SK-MEL-5 (cell line): ENCODE data around the gene NUDT3. TPM values are rescaled to one million over a fixed set of nuclear protein-coding genes. Genes with fewer than 3 reads are reported as not detected.
A peak's percentile ranks its signal among the peaks of the same experiment; 100 is the strongest.
"Not testable (repeated sequence)": the region's sequence is repeated elsewhere in the genome, so short reads cannot be mapped to it uniquely, and the experiment has no call there.

Source experiments
- DNase-seq: peaks from one replicate; pipeline ENCODE4 v3.0.0-alpha.2; 2016; ENCODE audit warnings: low read depth, low spot score
- in situ Hi-C: cut with HindIII; loops from 2 replicates; pipeline ENCODE4 v1.10.0; 2016; ENCODE audit warnings: low sequenced_read_pairs, high pct_unique_total_duplicates, low pct_unique_long_range_greater_than_20kb
- total RNA-seq: library from RNA; depleted of rRNA; stranded (reverse); fragments of >200 nt; shearing (Covaris generic); gene quantifications from 2 replicates; pipeline ENCODE4 v1.2.3, GENCODE V29; 2014

NUDT3 gene
- total RNA-seq, 1 experiment from 2014 or later, result 34.6 TPM

DNA sequence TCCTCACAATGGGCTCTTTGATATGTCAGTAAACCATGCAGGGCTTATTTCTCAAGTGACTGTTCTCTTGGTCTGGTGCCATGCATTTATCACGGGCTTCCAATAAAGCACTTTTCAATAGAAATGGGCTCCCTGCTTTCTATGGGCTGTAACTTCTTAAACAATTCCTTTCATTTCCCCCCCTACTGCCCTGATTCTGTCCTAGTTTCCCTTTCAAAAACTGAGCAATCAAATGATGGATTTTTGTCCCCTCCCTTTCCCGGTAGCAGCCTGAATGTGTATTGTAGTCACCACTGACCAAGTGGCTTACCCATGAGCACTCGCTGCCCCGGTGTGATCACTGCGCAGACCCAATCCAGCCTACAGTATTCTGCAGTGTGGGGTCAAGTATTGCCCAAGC is 19.5 kb upstream of the NUDT3 start:
- in situ Hi-C loops, result no loop called here
- peak; percentile 97 for DNase-seq

DNA sequence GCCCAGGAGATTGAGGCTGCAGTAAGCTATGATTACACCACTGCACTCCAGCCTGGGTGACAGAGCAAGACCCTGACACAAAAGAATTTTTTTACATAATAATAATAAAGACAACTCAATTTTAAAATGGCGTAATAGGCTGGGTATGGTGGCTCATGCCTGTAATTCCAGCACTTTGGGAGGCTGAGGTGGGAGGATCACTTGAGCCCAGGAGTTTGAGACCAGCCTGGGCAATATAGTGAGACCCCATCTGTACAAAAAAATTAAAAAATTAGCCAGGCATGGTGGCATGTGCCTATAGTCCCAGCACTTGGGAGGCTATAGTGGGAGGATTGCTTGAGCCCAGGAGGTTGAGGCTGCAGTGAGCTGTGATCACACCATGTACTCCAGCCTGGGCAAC is 15.4 kb upstream of the NUDT3 start:
- DNase-seq, in situ Hi-C loops: not testable (repeated sequence)

DNA sequence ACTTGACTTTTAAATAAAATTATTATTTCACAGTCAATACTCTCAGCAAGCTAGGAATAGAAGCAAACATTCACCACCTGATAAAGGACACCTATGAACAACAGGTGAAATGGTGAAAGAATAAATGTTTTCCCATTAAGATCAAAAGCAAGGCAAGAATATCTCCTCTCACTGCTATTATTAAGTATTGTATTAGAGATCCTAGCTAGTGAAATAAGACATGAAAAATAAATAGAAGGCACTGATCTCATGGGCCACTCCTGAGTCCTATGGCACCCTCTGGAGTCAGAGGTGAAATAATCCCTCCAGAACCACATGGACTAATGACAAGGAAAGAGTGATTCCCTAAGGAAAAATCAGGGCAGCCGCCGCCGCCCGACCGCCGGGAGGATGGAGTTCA is 4.0 kb upstream of the NUDT3 start:
- no peak for DNase-seq
- in situ Hi-C loops, result no loop called here

DNA sequence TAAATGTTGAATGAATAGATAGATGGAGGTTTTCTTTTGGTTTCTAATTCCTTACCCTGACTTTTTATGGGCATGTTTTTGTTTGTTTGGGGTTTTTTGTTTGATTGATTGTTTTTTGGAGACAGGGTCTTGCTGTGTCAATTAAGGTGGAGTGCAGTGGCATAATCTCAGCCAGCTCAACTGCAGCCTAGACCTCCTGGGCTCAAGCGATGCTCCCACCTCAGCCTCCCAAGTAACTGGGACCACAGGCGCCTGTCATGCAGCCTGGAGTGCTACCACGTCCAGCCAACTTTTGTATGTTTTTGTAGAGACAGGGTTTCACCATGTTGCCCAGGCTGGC is 1.5 kb upstream of the NUDT3 start:
- DNase-seq, result no peak
- in situ Hi-C loops, result no loop called here

DNA sequence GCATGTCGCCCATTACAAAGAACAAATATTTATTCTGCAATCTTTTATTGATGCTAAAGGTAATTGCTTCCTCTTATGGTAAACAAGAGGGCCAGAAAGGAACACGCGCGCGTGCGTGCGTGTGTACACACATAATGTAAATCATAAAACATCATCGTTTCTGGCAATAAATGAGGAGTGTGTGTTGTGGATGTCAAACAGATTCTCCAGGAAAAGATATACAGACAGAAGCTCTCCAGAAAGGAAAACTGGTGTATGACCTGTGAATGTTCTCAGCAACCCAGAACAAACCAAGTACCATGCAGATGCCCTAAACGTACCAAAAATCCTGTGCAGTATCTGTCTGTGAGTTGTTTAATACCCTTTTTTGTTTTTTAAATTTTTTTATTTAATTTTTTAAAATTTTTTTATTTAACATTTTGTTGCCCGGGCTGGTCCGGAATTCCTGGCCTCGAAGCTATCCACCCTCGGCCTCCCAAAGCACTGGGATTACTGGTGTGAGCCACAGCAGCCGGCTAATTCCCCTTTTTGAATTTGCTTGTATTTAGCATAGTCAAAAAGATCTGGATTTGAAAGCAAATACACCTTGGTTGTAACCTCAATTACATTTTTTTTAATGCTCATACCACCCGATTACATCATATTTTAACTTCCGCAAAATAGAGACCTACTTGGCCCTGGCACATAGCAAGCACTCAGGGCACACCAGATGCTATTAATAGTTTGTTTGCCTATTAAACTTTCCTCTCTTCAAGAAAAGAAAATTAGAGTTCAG is 909 bp upstream of the NUDT3 start:
- no peak for DNase-seq
- in situ Hi-C loops, result no loop called here

DNA sequence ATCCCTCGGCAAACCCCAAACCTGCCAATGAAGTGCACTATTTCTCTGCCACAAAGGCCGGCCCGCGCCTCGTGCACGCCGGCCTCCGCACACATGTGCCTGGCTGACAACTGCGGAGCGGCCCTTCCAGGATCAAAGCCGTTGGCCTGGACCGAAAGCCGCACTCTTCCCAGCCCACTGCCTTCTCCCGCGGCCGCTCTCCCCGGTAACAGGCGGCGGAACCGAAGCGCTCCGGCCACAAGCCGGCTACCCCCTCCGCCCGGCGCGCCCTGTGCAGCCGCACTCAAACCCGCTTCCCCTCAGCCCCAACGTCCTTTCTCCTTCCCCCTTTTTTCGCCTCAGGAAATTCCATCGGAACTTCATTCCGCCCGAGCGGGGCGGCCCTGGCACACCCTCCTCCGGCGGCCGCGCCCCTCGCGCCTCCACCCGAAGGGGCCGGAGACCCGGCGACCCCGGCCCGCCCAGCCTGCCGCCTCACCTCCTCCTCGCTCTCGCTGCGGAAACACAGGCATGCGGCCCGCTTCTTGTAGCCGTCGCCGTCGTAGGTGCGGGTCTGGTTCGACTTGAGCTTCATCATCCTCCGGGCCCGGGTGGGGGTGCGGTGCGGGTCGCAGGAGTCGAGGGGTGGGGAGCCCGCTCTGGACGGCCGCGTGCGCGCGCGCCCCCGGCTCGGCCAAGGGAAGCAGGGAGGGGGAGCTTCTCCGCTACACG is 528 bp downstream of the NUDT3 start:
- DNase-seq, result peak; percentile 58
- in situ Hi-C loops, result no loop called here

DNA sequence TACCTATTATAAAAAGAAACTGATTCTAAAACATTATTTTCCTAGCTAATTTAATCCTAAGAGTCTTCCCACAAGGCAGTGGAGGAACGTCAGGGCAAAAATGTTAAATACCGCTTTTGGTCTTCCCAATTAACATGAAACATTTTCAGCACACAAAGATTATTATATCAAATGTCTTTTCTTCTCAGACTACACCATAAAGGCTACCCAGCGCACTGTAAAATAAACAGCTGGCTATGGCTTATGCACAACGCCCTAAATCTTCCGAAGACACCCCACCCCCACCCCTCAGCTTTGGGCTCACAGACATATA is 1.0 kb downstream of the NUDT3 start:
- DNase-seq, result no peak
- in situ Hi-C loops, result no loop called here

DNA sequence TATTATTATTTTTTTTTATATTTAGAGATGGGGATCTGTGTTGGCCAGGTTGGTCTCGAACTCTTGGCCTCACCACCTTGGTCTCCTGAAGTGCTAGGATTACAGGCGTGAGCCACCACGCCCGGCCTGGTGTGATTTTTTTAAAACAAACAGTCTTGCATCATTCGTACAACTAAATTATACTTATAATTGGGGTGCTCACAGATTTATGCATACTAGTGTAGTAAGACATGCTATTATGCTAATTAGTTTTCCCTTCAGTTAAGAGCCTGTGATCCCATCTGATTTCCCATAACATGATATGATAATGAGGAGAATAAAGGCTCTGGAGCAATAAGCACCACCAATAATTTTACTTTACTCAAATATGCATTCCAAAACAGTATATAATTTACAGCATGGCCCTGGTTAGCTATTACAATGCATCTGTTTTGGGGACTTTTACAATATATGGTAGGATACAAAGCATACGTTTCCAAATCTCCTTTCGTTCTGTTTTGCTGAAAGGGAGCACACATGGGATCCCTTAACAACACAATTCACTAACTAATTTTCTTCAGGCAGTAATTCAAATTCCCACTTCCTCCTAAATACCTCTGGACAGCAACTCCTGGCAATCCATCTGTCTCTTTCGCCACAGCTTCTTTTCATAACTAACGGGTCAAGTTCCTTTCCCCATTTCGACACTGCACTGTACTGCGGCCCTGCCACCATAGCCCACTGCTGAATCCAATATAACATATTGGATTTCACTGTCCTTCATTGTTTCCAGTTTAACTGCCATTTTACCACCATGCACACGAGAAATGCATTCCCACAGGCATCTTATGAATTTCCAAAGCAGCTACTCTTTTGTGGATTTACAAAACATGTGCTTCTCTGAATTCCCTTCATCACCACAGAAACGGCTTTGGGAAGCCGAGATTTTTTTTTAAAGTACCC is 1.7 kb downstream of the NUDT3 start:
- peak; percentile 59 for DNase-seq
- in situ Hi-C loops, result no loop called here

DNA sequence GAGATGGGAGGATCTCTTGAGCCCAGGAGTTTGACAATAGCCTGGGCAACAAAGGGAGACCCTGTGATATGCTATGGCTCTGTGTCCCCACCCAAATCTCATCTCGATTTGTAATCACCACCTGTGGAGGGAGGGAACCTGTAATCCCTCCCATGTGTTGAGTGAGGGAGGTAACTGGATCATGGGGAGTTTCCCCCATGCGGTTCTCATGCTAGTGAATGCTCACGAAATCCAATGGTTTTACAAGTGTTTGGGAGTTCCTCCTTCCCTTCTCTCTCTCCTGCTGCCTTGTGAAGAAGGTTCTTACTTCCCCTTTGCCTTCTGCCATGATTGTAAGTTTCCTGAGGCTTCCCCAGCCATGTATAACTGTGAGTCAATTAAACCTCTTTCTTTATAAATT is 3.4 kb downstream of the NUDT3 start:
- no peak for DNase-seq
- in situ Hi-C loops, result no loop called here

DNA sequence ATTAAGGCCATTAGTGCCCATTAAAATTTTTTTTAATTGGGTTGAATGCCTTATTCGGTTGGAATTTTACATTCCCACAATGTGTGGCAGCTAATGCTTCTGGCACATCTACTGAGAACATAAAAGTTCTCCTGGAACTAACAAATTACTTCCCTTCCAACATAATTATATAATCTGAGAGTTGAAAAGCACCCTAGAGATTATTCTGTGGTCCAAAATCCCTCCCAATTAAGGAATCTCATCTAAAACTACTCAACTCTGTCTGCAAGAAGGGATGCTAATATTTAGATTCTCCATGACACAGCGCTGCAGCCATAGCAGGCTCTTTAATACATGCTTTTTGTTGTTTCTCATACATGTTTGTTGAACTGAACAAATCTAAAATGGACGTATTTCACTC is 4.0 kb downstream of the NUDT3 start:
- DNase-seq, result no peak
- in situ Hi-C loops, result no loop called here

DNA sequence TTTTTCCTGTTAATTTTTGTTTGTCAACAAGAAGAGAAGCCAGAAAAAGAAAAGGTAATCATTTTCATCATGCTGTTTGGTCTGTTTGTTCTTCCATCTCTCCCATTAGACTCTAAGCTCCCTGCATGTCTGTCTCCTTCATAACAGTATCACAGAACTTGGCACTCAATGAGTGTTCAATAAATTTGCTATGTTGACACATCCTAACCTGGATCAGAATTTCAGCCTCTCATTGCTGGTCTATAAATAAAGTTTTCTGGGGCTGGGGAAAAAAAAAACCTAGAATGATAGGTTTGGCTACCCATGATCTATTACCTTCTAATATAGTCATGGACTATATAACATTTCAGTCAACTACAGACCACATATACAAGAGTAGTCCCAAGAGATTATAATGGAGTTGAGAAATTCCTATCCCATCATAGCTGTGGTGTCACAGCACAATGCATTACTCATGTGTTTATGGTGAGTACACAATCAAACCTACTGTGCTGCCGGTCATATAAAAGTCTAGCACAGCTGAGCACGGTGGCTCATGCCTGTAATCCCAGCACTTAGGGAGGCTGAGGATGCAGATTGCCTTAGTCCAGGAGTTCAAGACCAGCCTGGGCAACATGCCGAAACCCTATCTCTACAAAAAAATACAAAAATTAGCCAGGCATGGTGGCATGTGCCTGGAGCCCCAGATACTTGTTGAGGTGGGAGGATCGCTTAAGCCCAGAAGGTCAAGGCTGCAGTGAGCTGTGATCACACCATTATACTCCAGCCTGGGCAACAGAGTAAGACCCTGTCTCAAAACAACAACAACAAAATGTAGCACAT is 5.9 kb downstream of the NUDT3 start:
- in situ Hi-C loops, result no loop called here

DNA sequence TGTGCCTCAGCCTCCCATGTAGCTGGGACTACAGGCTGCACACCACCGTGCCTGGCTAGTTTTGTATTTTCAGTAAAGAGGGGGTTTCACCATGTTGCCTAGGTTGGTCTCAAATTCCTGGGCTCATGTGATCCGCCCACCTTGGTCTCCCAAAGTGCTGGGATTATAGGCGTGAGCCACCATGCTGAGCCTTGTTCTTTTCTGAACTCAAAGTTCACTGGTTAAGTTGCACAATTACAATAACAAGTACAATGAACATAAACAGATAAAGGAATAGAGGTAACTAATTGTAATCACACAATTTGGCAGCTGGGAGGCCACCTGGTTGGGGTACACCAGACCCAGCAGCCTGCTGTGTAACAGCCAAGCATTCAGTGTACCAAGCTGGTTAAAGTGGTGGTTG is 6.7 kb downstream of the NUDT3 start:
- in situ Hi-C loops, result no loop called here
- DNase-seq, result no peak

More for the DNA sequence above, 5.9 kb downstream of the NUDT3 start:
- peak; percentile 93 for DNase-seq

DNA sequence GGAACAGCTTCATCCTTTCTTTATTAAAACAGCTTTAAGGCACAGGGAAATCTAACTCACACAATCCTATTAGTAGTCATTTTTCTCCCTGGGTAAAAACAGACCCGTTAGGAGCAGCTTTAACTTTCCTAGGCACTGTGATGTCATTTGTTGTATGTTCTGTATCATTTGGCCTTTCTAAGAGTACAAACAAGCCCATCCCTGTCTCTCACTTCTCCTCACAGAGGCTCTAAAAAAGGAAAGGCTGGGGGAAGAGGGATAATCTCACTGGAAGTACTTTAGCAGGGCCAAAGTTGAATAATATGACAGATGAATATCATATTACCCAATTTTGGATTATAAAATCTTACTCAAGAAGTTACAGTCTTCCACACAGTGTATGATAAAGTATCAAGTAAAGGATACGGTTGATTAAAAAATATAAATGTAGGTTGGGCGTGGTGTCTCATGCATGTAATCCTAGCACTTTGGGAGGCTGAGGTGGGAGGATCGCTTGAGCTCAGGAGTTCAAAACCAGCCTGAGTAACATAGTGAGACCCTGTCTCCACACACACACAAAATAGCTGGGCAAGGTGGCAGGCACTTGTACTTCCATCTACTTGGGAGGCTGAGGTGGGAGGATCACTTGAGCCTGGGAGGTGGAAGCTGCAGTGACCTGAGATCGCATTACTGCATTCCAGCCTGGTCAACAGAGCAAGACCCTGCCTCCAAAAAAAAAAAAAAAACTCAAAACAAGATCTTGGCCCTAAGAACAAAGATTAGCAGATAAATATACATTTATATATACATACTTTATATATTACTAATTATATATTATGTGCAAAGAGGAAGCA is 7.9 kb downstream of the NUDT3 start:
- no peak for DNase-seq
- in situ Hi-C loops, result no loop called here

DNA sequence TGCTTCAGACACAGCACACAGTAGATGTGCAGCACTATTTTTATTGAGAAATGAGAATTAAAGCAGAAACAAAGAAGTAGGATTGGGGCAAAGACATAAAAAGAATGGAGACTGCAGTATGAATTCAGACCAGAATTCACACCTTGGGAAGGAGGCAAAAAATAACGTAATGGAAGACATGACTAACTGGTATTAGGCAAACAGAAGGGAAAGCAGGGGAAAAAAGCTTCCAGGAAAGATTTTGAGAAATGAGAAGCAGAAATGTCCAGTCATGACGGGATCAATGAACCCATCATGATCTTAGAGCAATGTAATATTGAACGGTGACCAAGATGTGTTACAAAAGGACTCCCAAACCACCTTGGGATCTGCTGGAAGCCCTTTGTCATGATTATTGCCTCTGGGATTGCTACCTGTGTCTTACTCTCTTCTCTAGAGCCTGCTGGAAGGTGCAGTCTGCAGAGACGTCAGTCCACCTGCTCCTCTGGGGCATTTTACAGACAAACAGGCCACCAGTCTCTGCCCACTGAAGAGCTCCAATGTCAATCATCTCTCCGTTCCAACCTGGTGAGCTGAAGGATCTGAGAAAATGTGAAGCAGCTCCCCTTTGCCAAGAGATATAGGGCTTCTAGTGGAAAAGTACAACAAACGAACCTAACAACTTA is 8.7 kb downstream of the NUDT3 start:
- no peak for DNase-seq
- in situ Hi-C loops, result no loop called here

DNA sequence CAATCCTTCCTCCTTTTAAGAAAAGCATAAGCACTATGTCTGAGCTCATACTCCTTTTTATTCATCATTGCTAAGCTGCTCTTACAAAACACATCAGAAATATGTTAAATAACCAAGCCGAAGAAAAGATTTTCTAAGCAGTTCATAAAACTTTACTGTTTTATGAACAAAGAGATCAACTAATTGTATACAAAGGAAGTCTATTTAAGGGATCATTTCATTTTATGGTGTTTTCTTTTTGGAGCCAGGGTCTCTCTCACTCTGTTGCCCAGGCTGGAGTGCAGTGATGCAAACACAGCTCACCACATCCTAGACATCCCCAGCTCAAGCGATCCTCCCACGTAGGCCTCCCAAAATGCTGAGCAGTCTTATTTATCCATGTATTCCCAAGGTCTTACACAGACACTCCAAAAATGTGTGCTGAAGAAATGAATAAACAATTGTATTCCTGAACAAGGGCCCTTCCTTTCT is 9.3 kb downstream of the NUDT3 start:
- DNase-seq, result peak; percentile 85
- in situ Hi-C loops, result no loop called here

DNA sequence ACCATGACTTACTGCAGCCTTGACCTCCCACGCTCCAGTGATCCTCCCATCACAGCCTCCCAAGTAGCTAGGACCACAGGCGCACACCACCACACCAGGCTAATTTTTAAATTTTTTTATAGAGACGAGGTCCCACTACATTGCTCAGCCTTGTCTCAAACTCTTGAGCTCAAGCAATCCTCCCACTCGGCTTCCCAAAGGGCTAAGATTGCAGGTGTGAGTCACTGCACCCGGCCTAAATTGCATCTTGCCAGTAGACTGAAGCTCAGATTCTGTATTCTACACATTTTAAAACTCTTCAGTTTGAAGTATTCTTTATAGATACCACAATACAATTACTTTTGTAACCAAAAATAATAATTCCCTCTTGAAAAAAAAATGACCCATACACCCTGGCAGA is 11.4 kb downstream of the NUDT3 start:
- no peak for DNase-seq
- in situ Hi-C loops, result no loop called here
